ENCODE results near the gene RHOD.

RHOD gene

DNA sequence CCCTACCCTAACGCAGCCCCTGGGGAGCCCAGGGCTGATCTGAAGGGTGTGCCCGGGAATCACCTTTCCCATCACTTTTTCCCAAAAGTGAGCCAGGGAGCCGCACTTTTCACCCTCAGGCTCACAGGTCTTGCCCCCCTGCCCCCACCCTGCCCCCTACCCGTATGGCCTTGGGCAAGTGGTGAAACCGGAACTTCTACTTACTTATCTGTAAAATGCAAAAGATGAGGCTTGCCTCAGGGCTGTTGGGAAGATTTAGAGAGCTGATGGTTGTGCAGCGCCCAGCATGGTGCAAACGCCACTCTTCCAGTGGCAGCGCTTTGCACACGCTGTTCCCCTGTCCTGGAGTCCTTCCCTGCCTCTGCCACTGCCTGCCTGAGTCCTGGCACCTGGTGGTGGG lies 25.7 kb upstream of the RHOD start:
- Histone ChIP-seq H3K27me3 (replicated peaks; ENCODE audit: insufficient read depth, low read length) (peaks cover 53% of the 10 kb centered on the region), H3K4me3 (ENCODE audit: low read length) (no peak overlapping the region), H2AFZ (ENCODE audit: low read length) (no peak overlapping the region), H4K20me1 (ENCODE audit: insufficient read depth, low read length) (no peaks in the 10 kb centered on the region), H3K27ac (ENCODE audit: low read length) (no peak overlapping the region), H3K9me3 (replicated peaks; ENCODE audit: insufficient read depth, low read length) (no peaks in the 10 kb centered on the region), H3K9me2 (replicated peaks; ENCODE audit: insufficient read depth, low read length) (no peaks in the 10 kb centered on the region), H3K4me2 (ENCODE audit: low read depth, low read length) (no peak overlapping the region), H3K36me3 (replicated peaks; ENCODE audit: insufficient read depth, low read length) (no peaks in the 10 kb centered on the region), H3K9ac (ENCODE audit: low read length) (no peak overlapping the region), H3K79me2 (ENCODE audit: low read length) (no peaks in the 10 kb centered on the region), H3K4me1 (ENCODE audit: low read length) (no peaks in the 10 kb centered on the region), H3F3A (ENCODE audit: insufficient read depth, low read length) (no peaks in the 10 kb centered on the region)
- no peak for DNase-seq
- TF ChIP-seq EZH2 (optimal IDR thresholded peaks at IDR 0.05; ENCODE audit: low read depth, low read length) (no peak), EZH2phosphoT487 (IDR thresholded peaks at IDR 0.05; ENCODE audit: low read length) (no peak)
- TF ChIP-seq, protein P1, sequence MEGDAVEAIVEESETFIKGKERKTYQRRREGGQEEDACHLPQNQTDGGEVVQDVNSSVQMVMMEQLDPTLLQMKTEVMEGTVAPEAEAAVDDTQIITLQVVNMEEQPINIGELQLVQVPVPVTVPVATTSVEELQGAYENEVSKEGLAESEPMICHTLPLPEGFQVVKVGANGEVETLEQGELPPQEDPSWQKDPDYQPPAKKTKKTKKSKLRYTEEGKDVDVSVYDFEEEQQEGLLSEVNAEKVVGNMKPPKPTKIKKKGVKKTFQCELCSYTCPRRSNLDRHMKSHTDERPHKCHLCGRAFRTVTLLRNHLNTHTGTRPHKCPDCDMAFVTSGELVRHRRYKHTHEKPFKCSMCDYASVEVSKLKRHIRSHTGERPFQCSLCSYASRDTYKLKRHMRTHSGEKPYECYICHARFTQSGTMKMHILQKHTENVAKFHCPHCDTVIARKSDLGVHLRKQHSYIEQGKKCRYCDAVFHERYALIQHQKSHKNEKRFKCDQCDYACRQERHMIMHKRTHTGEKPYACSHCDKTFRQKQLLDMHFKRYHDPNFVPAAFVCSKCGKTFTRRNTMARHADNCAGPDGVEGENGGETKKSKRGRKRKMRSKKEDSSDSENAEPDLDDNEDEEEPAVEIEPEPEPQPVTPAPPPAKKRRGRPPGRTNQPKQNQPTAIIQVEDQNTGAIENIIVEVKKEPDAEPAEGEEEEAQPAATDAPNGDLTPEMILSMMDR (IDR thresholded peaks at IDR 0.05; ENCODE audit: low read length) = no peak

DNA sequence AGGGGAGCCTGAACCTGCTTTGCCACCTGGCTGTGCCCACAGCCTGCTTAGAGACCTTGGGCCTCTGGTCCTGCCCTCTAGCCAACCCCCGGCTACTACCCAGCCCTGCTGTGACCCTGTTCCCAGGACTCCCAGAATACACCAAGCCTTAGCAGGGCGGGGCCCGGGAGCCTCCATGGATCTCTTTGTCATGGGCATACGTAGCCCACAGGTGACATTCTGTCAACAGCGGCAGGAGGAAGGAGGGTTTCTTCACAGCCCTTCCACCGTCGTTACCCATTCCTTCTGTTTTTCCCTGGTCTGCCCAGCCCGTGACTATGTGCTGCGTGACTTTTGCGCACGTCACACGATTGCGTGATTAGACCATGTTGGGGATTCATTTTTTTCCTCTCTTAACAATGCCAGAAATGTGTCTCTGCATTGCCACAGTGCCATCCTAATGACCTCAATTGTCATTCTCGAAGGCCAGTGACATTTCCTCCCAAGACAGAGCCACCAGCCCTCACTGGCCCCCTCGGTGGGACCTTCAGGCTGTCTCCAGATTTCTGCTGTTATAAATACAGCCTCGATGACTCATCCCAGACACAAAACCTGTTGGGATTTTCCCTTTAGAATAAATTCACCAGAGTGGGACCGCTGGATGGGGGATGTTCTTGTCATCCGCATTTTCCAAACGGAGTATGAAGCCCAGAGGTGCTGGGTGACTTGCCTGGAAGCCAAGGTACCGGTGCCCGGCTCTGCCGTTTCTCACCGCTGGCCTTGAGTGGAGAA lies 24.7 kb upstream of the RHOD start:
- Histone ChIP-seq H4K20me1 (ENCODE audit: insufficient read depth, low read length) (no peaks in the 10 kb centered on the region), H3F3A (ENCODE audit: insufficient read depth, low read length) (no peaks in the 10 kb centered on the region), H3K9ac (ENCODE audit: low read length) (no peak overlapping the region), H3K27ac (ENCODE audit: low read length) (no peak overlapping the region), H2AFZ (ENCODE audit: low read length) (no peak overlapping the region), H3K79me2 (ENCODE audit: low read length) (no peaks in the 10 kb centered on the region), H3K4me3 (ENCODE audit: low read length) (no peak overlapping the region), H3K9me2 (replicated peaks; ENCODE audit: insufficient read depth, low read length) (no peaks in the 10 kb centered on the region), H3K27me3 (replicated peaks; ENCODE audit: insufficient read depth, low read length) (peaks cover 48% of the 10 kb centered on the region), H3K4me2 (ENCODE audit: low read depth, low read length) (no peak overlapping the region), H3K36me3 (replicated peaks; ENCODE audit: insufficient read depth, low read length) (no peaks in the 10 kb centered on the region), H3K9me3 (replicated peaks; ENCODE audit: insufficient read depth, low read length) (no peaks in the 10 kb centered on the region), H3K4me1 (ENCODE audit: low read length) (no peaks in the 10 kb centered on the region)
- TF ChIP-seq EZH2 (optimal IDR thresholded peaks at IDR 0.05; ENCODE audit: low read depth, low read length) (no peak), EZH2phosphoT487 (IDR thresholded peaks at IDR 0.05; ENCODE audit: low read length) (no peak)
- TF ChIP-seq, protein P1 (IDR thresholded peaks at IDR 0.05; ENCODE audit: low read length) = no peak
- no peak for DNase-seq

DNA sequence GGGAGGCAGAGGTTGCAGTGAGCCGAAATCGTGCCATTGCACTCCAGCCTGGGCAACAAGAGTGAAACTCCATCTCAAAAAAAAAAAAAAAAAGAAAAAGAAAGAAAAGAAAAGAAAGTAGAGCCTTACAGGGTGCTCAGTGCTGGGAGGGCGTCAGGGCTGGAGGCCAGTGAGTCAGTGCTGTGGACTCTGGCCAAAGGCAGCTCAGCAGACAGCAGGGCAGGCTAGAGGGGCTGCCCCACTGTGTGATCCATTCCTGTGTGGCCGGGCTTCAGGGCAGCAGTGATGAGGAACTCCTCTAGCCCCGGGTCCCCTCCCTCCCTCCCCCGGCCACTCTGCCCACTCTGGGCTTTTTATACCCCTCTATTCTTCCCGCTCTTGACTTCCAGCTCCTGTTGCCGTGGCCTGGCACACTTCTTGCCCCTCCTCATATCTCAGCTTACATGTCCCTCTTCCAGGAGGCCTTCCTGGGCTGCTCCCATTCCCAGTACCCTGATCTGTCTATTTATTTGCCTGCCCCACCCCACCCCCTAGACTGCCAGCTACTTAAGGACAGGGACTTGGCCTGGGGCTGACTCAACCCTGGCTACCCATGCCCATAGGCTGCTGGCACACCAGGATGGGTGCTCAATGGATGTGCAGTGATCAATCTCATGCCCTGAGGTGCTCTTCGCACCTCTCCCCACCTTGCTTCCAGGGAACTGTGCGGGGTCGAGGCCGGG lies 23.7 kb upstream of the RHOD start:
- no peak for DNase-seq
- no peak overlapping the region for H3K27ac ChIP-seq (ENCODE audit: low read length)
- H4K20me1 ChIP-seq (ENCODE audit: insufficient read depth, low read length) = no peaks in the 10 kb centered on the region
- H3K4me1 ChIP-seq (ENCODE audit: low read length) = no peaks in the 10 kb centered on the region
- H2AFZ ChIP-seq (ENCODE audit: low read length) = no peak overlapping the region
- H3K36me3 ChIP-seq (replicated peaks; ENCODE audit: insufficient read depth, low read length) = no peaks in the 10 kb centered on the region
- H3K79me2 ChIP-seq (ENCODE audit: low read length) = no peaks in the 10 kb centered on the region
- no peak overlapping the region for H3K9ac ChIP-seq (ENCODE audit: low read length)
- H3K9me2 ChIP-seq (replicated peaks; ENCODE audit: insufficient read depth, low read length) = no peaks in the 10 kb centered on the region
- no peak overlapping the region for H3K4me3 ChIP-seq (ENCODE audit: low read length)
- peaks cover 47% of the 10 kb centered on the region for H3K27me3 ChIP-seq (replicated peaks; ENCODE audit: insufficient read depth, low read length)
- no peak overlapping the region for H3K4me2 ChIP-seq (ENCODE audit: low read depth, low read length)
- no peak for TF ChIP-seq EZH2 (optimal IDR thresholded peaks at IDR 0.05; ENCODE audit: low read depth, low read length)
- TF ChIP-seq, protein P1 (IDR thresholded peaks at IDR 0.05; ENCODE audit: low read length) = no peak
- TF ChIP-seq EZH2phosphoT487 (IDR thresholded peaks at IDR 0.05; ENCODE audit: low read length) = no peak
- no peaks in the 10 kb centered on the region for H3K9me3 ChIP-seq (replicated peaks; ENCODE audit: insufficient read depth, low read length)
- no peaks in the 10 kb centered on the region for H3F3A ChIP-seq (ENCODE audit: insufficient read depth, low read length)
